ENCODE data around the gene INTS15.

DNA sequence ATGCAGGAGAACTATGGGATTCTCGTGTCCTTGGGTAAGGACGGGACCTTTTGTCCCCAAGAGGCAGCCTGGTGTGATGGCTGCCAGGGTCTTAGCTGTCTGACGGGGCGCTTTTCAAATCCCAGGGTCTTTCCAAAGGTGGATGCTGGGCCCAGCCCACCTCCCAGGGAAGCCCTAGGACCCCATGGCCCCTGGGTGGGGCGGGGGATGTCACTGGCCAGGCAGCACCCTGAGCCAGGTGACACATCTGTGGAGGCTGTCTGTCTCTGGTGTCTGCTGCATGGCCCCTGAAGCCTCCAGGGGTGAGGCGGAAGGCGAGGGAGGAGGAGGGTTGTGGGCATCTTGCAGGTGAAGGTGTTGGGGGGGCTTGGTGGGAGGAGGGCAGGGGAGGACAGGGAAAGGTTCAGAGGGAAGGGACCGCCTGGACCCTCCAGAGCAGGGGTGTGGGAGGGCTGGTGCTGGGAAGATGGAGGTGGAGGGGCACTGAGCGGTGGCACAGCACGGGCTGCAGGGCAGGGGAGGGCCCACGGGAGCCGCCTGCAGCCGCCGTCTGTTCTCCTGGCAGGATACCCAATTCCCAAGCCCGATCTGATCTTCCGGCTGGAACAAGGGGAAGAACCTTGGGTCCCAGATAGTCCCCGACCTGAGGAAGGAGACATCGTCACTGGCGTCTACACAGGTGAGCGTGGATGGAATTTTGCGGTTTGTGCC, 54.2 kb downstream of the INTS15 start:
- TF ChIP-seq, protein P1, sequence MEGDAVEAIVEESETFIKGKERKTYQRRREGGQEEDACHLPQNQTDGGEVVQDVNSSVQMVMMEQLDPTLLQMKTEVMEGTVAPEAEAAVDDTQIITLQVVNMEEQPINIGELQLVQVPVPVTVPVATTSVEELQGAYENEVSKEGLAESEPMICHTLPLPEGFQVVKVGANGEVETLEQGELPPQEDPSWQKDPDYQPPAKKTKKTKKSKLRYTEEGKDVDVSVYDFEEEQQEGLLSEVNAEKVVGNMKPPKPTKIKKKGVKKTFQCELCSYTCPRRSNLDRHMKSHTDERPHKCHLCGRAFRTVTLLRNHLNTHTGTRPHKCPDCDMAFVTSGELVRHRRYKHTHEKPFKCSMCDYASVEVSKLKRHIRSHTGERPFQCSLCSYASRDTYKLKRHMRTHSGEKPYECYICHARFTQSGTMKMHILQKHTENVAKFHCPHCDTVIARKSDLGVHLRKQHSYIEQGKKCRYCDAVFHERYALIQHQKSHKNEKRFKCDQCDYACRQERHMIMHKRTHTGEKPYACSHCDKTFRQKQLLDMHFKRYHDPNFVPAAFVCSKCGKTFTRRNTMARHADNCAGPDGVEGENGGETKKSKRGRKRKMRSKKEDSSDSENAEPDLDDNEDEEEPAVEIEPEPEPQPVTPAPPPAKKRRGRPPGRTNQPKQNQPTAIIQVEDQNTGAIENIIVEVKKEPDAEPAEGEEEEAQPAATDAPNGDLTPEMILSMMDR (IDR thresholded peaks at IDR 0.05) = no peak
- TF ChIP-seq POLR2A (IDR thresholded peaks at IDR 0.05) (no peak), EP300 (IDR thresholded peaks at IDR 0.05) (no peak), POLR2AphosphoS5 (IDR thresholded peaks at IDR 0.05) (no peak)

All from suprapubic skin (tissue), 4 donors.